SIG-M5 treated with dmso at 0.1 percent for 504 hours (cell line): ENCODE data around the gene IREB2.
"Not testable (repeated sequence)": the region's sequence is repeated elsewhere in the genome, so short reads cannot be mapped to it uniquely, and the experiment has no call there.

Experiments used
- DNase-seq: peaks from one replicate; lab custom pipeline; 2025; ENCODE audit not compliant: unreplicated experiment; lab: John Stamatoyannopoulos, UW

The IREB2 gene

GRCh38 chr15:78469031-78469430, 31.0 kb downstream of the IREB2 start:
- no peak for DNase-seq

- DNase-seq, result no peak
Observed at GRCh38 chr15:78477295-78477694, 39.3 kb downstream of the IREB2 start.

GRCh38 chr15:78479650-78480049, 41.6 kb downstream of the IREB2 start:
- no peak for DNase-seq

- DNase-seq, result no peak
Observed at GRCh38 chr15:78481917-78482316, 43.9 kb downstream of the IREB2 start.

GRCh38 chr15:78492872-78493271, 54.9 kb downstream of the IREB2 start:
- no peak for DNase-seq

GRCh38 chr15:78501857-78502256, 63.8 kb downstream of the IREB2 start:
- no peak for DNase-seq

- DNase-seq, result no peak
Observed at GRCh38 chr15:78502641-78503040, 64.6 kb downstream of the IREB2 start.

GRCh38 chr15:78506971-78507830, 69.2 kb downstream of the IREB2 start, which contains the start of gene HYKK:
Gene HYKK, plus strand, starts transcription at chr15:78507577. Its CDS starts 5,512 bp downstream, at chr15:78513089.
- peak; percentile 95 for DNase-seq

GRCh38 chr15:78507831-78508160, 69.8 kb downstream of the IREB2 start:
- no peak for DNase-seq

GRCh38 chr15:78508272-78508671, 70.3 kb downstream of the IREB2 start:
- no peak for DNase-seq

- DNase-seq, result no peak
Observed at GRCh38 chr15:78509726-78510312, 71.8 kb downstream of the IREB2 start.

- DNase-seq, result not testable (repeated sequence)
Observed at GRCh38 chr15:78520035-78520434, 82.0 kb downstream of the IREB2 start.

- no peak for DNase-seq
Observed at GRCh38 chr15:78524230-78524629, 86.2 kb downstream of the IREB2 start.

GRCh38 chr15:78527325-78527724, 89.3 kb downstream of the IREB2 start:
- DNase-seq, result no peak

- DNase-seq, result no peak
Observed at GRCh38 chr15:78533331-78533730, 95.3 kb downstream of the IREB2 start.

GRCh38 chr15:78536134-78536533, 98.1 kb downstream of the IREB2 start:
- DNase-seq, result peak; percentile 3

GRCh38 chr15:78537266-78537905, 99.4 kb downstream of the IREB2 start:
- DNase-seq, result no peak

- no peak for DNase-seq
Observed at GRCh38 chr15:78538358-78538757, 100.3 kb downstream of the IREB2 start.

- not testable (repeated sequence) for DNase-seq
Observed at GRCh38 chr15:78539464-78540140, 101.6 kb downstream of the IREB2 start.

GRCh38 chr15:78540141-78540870, 102.3 kb downstream of the IREB2 start, which contains the start of gene PSMA4:
Gene PSMA4, plus strand, starts transcription at chr15:78540444. Its CDS starts 1,484 bp downstream, at chr15:78541928.
- DNase-seq, result peak; percentile 77
